ENCODE measurements around the gene CBARP. TPM values are rescaled to one million over a fixed set of nuclear protein-coding genes. Genes with fewer than 3 reads are reported as not detected.

The CBARP gene
- total and polyA plus RNA-seq, 2 of the 13 experiments (the other 11 are each of a cell fraction or from before 2014, with no cell fraction given): 1.2 to 1.4 TPM

GRCh38 chr19:1254081-1254527 lies 16.3 kb upstream of the CBARP start (continued):
- TF ChIP-seq, protein P1, sequence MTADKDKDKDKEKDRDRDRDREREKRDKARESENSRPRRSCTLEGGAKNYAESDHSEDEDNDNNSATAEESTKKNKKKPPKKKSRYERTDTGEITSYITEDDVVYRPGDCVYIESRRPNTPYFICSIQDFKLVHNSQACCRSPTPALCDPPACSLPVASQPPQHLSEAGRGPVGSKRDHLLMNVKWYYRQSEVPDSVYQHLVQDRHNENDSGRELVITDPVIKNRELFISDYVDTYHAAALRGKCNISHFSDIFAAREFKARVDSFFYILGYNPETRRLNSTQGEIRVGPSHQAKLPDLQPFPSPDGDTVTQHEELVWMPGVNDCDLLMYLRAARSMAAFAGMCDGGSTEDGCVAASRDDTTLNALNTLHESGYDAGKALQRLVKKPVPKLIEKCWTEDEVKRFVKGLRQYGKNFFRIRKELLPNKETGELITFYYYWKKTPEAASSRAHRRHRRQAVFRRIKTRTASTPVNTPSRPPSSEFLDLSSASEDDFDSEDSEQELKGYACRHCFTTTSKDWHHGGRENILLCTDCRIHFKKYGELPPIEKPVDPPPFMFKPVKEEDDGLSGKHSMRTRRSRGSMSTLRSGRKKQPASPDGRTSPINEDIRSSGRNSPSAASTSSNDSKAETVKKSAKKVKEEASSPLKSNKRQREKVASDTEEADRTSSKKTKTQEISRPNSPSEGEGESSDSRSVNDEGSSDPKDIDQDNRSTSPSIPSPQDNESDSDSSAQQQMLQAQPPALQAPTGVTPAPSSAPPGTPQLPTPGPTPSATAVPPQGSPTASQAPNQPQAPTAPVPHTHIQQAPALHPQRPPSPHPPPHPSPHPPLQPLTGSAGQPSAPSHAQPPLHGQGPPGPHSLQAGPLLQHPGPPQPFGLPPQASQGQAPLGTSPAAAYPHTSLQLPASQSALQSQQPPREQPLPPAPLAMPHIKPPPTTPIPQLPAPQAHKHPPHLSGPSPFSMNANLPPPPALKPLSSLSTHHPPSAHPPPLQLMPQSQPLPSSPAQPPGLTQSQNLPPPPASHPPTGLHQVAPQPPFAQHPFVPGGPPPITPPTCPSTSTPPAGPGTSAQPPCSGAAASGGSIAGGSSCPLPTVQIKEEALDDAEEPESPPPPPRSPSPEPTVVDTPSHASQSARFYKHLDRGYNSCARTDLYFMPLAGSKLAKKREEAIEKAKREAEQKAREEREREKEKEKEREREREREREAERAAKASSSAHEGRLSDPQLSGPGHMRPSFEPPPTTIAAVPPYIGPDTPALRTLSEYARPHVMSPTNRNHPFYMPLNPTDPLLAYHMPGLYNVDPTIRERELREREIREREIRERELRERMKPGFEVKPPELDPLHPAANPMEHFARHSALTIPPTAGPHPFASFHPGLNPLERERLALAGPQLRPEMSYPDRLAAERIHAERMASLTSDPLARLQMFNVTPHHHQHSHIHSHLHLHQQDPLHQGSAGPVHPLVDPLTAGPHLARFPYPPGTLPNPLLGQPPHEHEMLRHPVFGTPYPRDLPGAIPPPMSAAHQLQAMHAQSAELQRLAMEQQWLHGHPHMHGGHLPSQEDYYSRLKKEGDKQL (CRISPR knock-in tag; IDR thresholded peaks at IDR 0.05; ENCODE audit: low read depth): no peak
- TF ChIP-seq ZNF850 (CRISPR knock-in tag; conservative IDR thresholded peaks at IDR 0.05): no peak
- TF ChIP-seq SRSF1 (optimal IDR thresholded peaks at IDR 0.05; ENCODE audit: low read depth, low read length): no peak
- TF ChIP-seq NCOA1 (CRISPR knock-in tag; IDR thresholded peaks at IDR 0.05): no peak; the same call in 1 of the 2 replicates
- no peak for TF ChIP-seq GABPA (IDR thresholded peaks at IDR 0.05; ENCODE audit: low read depth, low read length)
- TF ChIP-seq GABPA (CRISPR knock-in tag; IDR thresholded peaks at IDR 0.05; ENCODE audit: low read depth): no peak
- TF ChIP-seq ETV5 (CRISPR knock-in tag; IDR thresholded peaks at IDR 0.05; ENCODE audit: borderline replicate concordance): no peak
- TF ChIP-seq RAD21 (CRISPR knock-in tag; IDR thresholded peaks at IDR 0.05): no peak
- no peak for TF ChIP-seq REL (CRISPR knock-in tag; conservative IDR thresholded peaks at IDR 0.05)
- TF ChIP-seq, protein P2, sequence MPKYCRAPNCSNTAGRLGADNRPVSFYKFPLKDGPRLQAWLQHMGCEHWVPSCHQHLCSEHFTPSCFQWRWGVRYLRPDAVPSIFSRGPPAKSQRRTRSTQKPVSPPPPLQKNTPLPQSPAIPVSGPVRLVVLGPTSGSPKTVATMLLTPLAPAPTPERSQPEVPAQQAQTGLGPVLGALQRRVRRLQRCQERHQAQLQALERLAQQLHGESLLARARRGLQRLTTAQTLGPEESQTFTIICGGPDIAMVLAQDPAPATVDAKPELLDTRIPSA (CRISPR knock-in tag; IDR thresholded peaks at IDR 0.05; ENCODE audit: borderline replicate concordance): no peak
- no peak for TF ChIP-seq ZEB1 (IDR thresholded peaks at IDR 0.05; ENCODE audit: insufficient replicate concordance, low read depth)
- peak; percentile 55; the same call in 1 of the 2 replicates for TF ChIP-seq SAFB2 (CRISPR knock-in tag; IDR thresholded peaks at IDR 0.05; ENCODE audit: borderline replicate concordance, low read depth)
- TF ChIP-seq, protein P3, sequence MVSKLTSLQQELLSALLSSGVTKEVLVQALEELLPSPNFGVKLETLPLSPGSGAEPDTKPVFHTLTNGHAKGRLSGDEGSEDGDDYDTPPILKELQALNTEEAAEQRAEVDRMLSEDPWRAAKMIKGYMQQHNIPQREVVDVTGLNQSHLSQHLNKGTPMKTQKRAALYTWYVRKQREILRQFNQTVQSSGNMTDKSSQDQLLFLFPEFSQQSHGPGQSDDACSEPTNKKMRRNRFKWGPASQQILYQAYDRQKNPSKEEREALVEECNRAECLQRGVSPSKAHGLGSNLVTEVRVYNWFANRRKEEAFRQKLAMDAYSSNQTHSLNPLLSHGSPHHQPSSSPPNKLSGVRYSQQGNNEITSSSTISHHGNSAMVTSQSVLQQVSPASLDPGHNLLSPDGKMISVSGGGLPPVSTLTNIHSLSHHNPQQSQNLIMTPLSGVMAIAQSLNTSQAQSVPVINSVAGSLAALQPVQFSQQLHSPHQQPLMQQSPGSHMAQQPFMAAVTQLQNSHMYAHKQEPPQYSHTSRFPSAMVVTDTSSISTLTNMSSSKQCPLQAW (CRISPR knock-in tag; IDR thresholded peaks at IDR 0.05): no peak
- no peak for TF ChIP-seq PAWR (CRISPR knock-in tag; IDR thresholded peaks at IDR 0.05; ENCODE audit: borderline replicate concordance)
- no peak for TF ChIP-seq ASH2L (IDR thresholded peaks at IDR 0.05; ENCODE audit: insufficient read length, low read depth, low read length)
- no peak for TF ChIP-seq CENPBD1 (CRISPR knock-in tag; IDR thresholded peaks at IDR 0.05; ENCODE audit: borderline replicate concordance, low read depth)
- TF ChIP-seq ARID4A (CRISPR knock-in tag; IDR thresholded peaks at IDR 0.05; ENCODE audit: borderline replicate concordance): no peak
- no peak for TF ChIP-seq GTF3A (CRISPR knock-in tag; conservative IDR thresholded peaks at IDR 0.05)
